ENCODE measurements around the gene SYMPK.
"Not testable (repeated sequence)": the region's sequence is repeated elsewhere in the genome, so short reads cannot be mapped to it uniquely, and the experiment has no call there.

SYMPK gene

DNA sequence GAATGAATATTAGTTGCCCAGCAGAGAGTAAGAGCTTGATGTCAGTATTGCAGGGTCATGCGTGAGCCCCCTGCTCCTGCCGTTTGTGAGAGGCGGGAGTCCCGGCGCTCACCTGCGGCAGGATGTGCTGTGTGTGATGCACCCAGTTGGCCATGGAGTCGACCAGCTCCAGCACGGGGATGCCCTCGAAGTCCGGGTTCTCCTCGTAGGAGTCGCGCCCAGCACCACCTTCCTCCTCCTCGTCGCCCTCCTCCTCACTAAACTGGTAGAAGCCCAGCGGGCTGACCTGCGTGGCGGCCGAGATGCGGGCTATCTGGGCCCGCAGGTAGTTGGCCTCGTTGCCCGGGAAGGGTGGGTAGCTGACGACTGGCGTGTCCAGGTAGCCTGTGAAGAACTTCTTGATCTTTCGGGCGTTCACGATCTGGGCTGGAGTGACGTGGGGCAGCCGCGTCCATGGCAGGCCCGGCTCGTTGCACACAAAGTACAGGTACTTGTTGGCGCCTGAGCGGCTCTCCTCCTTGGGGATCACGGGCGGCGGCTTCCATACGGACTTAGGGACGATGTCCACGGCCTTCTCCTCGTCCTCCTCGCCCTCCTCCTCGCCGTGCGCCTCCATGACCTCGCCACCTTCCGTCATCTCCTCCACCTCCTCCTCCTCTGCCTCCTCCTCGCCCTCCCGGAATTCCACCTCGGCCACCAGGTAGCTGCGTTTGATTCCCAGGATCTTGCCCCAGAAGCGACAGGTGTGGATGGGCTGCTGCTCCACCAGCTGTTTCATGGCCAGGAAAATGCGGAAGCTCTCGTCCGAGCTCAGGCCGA is 58.6 kb downstream of the SYMPK start:
- intact Hi-C loops (cut with micrococcal nuclease) = no loop called here
- no peak overlapping the region for H3K4me3 Mint-ChIP-seq
- no peaks in the 10 kb centered on the region for H3K9me3 Mint-ChIP-seq
- H3K4me1 Mint-ChIP-seq (ENCODE audit: low read depth) = peaks cover 23% of the 10 kb centered on the region
- peaks cover 86% of the 10 kb centered on the region for H3K27me3 Mint-ChIP-seq
- H3K36me3 Mint-ChIP-seq (ENCODE audit: low read depth) = no peaks in the 10 kb centered on the region
- H3K27ac Mint-ChIP-seq = no peak overlapping the region

DNA sequence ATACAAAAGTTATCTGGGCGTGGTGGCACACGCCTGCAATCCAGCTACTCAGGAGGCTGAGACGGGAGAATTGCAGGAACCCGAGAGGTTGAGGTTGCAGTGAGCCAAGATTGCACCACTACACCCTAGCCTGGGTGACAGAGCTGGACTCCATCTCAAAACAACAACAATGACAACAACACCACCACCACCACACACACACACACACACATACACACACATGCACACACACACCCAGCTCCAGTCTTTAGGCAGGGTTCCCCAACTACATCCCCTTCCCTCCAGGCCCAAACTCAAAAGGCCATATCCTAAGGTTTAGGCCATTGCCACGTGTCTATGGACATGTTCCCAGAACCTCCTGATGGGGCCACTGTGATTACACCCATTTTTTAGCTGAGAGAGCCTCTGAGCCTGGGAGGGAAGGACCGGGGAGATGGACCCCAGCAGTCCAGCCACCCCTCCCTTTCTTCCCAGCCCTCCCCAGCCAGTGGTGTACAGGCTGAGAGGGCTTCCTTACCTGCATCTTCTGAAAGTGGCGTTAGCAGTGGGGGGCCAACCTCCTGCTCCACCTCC is 61.3 kb downstream of the SYMPK start:
- no peaks in the 10 kb centered on the region for H3K36me3 Mint-ChIP-seq (ENCODE audit: low read depth)
- intact Hi-C loops (cut with micrococcal nuclease) = no loop called here
- no peaks in the 10 kb centered on the region for H3K9me3 Mint-ChIP-seq
- no peak overlapping the region for H3K27ac Mint-ChIP-seq
- H3K4me3 Mint-ChIP-seq = no peak overlapping the region
- peaks cover 25% of the 10 kb centered on the region for H3K4me1 Mint-ChIP-seq (ENCODE audit: low read depth)
- peaks cover 97% of the 10 kb centered on the region for H3K27me3 Mint-ChIP-seq

DNA sequence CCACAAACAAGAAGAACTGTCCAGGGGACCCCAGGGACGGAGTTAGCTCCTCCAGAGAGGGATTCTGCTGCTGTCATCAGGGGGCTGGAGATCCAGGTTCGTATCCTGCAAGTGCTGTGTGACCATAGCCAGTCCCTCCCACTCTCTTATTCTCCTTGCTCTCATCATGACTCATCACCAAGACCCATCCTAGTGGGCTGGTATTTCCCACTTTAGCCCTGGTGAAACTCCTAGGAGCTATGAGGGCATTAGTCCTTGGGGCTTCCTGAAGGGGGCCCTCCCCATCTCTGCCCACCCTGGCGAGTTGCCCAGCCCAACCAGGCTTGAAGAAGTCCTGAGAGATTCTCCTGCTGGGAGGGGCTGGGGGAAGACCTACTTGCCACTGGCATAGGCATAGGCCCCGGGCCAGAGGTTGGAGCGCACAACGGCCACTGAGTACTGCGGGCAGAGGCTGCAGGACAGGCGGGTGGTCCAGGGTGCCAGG is 62.8 kb downstream of the SYMPK start:
- H3K27ac Mint-ChIP-seq = no peak overlapping the region
- H3K36me3 Mint-ChIP-seq (ENCODE audit: low read depth) = no peaks in the 10 kb centered on the region
- intact Hi-C loops (cut with micrococcal nuclease) = no loop called here
- peaks cover 98% of the 10 kb centered on the region for H3K27me3 Mint-ChIP-seq
- H3K9me3 Mint-ChIP-seq = no peaks in the 10 kb centered on the region
- no peak overlapping the region for H3K4me3 Mint-ChIP-seq
- peaks cover 26% of the 10 kb centered on the region for H3K4me1 Mint-ChIP-seq (ENCODE audit: low read depth)

DNA sequence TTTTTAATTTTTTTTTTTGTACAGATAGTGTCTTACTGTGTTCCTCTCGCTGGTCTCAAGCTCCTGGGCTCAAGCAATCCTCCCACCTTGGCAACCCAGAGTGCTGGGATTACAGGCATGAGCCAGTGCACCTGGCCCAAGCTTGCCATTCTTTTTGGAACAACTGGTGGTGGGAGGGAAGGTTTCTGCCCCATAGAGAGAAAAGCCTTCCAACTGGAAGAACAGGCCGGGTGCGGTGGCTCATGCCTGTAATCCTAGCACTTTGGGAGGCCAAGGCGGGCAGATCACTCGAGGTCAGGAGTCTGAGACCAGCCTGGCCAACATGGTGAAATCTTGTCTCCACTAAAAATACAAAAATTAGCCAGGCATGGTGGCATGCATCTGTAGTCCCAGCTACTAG is 63.4 kb downstream of the SYMPK start:
- H3K4me3 Mint-ChIP-seq; H3K9me3 Mint-ChIP-seq; H3K36me3 Mint-ChIP-seq (ENCODE audit: low read depth); H3K27ac Mint-ChIP-seq: not testable (repeated sequence)
- Mint-ChIP-seq H3K27me3 (peaks cover 98% of the 10 kb centered on the region), H3K4me1 (ENCODE audit: low read depth) (peaks cover 31% of the 10 kb centered on the region)
- intact Hi-C loops (cut with micrococcal nuclease) = loop anchor here (1.0 kb wide), 1 partner anchor 29 kb away; no protein-coding TSS in a partner anchor

DNA sequence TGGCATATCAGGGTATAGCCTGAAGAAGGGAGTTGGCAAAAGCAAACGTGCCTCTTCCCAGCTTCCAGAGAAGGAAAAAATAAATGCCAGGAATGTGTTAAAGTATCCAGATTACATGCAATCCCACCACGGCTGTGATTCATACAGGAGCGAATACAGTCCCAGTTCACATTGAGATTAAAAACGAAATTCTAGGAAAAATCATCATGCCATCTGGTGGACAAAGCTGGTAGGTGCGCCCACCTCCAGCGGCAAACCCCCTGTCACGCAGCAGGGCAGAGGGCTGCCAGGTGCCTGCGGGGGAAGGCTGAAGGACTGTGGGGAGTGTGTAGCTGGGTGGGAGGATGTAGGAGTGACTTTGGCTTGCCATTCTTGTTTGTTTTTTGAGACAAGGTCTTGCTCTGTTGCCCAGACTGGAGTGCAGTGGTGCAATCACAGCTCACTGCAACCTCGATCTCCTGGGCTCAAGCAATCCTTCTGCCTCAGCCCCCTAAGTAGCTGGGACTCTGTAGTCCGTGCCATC is 63.9 kb downstream of the SYMPK start:
- intact Hi-C loops (cut with micrococcal nuclease) = loop anchor here (1.0 kb wide), 1 partner anchor 29 kb away; no protein-coding TSS in a partner anchor
- Mint-ChIP-seq H3K4me1 (ENCODE audit: low read depth) (peaks cover 35% of the 10 kb centered on the region), H3K9me3 (no peaks in the 10 kb centered on the region), H3K27ac (no peak overlapping the region), H3K36me3 (ENCODE audit: low read depth) (no peaks in the 10 kb centered on the region), H3K4me3 (no peak overlapping the region), H3K27me3 (peaks cover 94% of the 10 kb centered on the region)

DNA sequence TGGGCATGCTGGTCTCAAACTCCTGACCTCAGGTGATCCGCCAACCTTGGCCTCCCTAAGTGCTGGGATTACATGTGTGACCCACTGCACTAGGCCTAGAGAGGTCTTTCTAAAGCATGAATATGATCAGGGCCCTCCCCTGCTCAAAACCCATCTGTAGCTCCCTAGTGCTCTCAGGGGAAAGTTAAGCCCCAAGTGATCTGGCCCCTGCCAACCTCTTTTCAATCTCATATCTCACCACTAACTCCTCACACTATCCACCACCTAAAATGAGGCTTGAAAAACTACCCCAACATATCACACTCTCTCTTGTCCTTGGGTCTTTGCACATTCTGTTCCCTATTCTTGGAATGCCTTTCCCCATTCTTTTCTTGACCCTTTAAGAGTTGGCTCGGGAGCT is 68.3 kb downstream of the SYMPK start:
- intact Hi-C loops (cut with micrococcal nuclease) = no loop called here
- H3K4me3 Mint-ChIP-seq = no peak overlapping the region
- H3K36me3 Mint-ChIP-seq (ENCODE audit: low read depth) = peaks cover 20% of the 10 kb centered on the region
- H3K9me3 Mint-ChIP-seq = no peaks in the 10 kb centered on the region
- H3K4me1 Mint-ChIP-seq (ENCODE audit: low read depth) = peaks cover 60% of the 10 kb centered on the region
- peak overlapping the region; percentile 2 for H3K27ac Mint-ChIP-seq
- peaks cover 66% of the 10 kb centered on the region for H3K27me3 Mint-ChIP-seq

DNA sequence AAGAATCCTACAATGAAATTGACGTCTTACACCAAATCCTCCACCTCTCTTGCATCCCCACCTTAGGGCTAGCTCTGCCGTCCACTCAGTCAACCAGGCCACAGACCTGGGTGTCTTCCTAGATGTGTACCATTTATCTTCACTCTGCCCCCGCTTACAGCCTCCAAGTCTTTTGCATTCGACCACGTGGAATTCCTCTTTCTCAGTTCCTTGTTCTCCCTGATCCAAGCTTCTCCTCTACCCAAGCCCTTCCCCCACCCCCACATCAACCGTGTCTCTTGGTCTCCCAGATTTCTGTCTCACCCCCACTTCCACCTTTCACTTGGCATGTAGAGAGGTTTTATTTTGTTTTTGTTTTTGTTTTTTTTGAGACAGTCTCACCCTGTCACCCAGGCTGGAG is 69.1 kb downstream of the SYMPK start:
- peaks cover 66% of the 10 kb centered on the region for H3K27me3 Mint-ChIP-seq
- H3K4me1 Mint-ChIP-seq (ENCODE audit: low read depth) = peaks cover 58% of the 10 kb centered on the region
- intact Hi-C loops (cut with micrococcal nuclease) = no loop called here
- H3K4me3 Mint-ChIP-seq = peak overlapping the region; percentile 59
- no peaks in the 10 kb centered on the region for H3K9me3 Mint-ChIP-seq
- peak overlapping the region; percentile 69 for H3K27ac Mint-ChIP-seq
- peaks cover 27% of the 10 kb centered on the region for H3K36me3 Mint-ChIP-seq (ENCODE audit: low read depth)

DNA sequence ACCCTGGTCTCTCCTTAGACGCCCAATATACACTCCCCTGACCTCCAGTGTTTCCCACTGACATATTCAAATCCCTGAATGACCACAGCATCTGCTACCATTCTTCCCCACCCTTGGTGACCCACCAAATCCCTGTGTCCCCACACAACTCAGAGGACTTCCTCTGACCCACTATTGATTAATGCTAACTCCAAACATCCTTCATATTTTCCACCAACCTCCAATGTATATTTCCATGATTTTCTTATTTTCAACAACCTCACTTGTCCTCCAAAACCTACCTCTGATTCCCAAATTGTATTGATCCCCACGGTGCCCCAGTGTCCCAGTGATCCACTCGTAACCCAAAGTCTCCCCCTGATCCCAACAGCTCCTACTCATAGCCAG is 69.8 kb downstream of the SYMPK start:
- peaks cover 66% of the 10 kb centered on the region for H3K27me3 Mint-ChIP-seq
- H3K27ac Mint-ChIP-seq = peak overlapping the region; percentile 69
- H3K9me3 Mint-ChIP-seq = no peaks in the 10 kb centered on the region
- H3K4me3 Mint-ChIP-seq = peak overlapping the region; percentile 58
- peaks cover 63% of the 10 kb centered on the region for H3K4me1 Mint-ChIP-seq (ENCODE audit: low read depth)
- peaks cover 34% of the 10 kb centered on the region for H3K36me3 Mint-ChIP-seq (ENCODE audit: low read depth)
- intact Hi-C loops (cut with micrococcal nuclease) = no loop called here

DNA sequence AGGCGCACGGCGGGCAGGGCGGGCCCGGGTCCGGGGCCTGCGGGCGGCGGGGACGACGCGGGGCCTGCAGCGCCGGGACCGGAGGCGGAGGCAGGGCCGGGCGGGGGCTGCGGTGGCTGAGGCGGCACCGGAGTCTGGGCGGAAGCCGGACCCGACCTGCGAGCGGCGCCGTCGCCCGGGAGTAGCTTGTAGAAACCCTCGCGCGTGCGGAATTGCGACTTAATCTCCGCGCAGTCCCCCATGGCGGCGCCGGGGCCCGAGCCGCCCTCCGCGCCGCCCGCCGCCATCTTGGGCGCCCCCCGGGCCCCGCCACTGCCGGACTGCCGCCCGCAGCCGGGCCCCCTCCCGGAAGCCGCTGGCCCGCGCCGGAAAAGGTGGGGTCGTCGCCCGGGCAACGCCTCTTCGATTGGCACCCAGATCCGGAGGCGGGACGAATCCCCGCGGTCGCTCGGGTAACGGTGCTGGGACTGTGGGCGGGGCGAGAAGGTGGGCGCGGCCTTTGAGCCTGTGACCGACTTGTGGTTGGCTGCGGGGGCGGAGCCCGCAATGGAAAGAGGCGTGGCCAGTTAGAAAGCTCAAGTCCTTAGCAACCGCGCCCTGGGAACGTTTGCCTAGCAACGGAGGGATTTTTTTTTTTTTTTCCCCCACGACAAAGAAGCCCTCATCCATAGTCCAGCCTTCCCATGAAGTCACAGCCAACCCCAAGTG is 70.3 kb downstream of the SYMPK start, which contains the start of gene DMWD:
DMWD (minus strand) TSS at position 376 of the 708 bp plus-strand sequence; CDS start at position 287, 89 bp downstream.
- intact Hi-C loops (cut with micrococcal nuclease) = no loop called here
- Mint-ChIP-seq H3K9me3 (no peaks in the 10 kb centered on the region), H3K4me1 (ENCODE audit: low read depth) (peaks cover 68% of the 10 kb centered on the region), H3K27ac (peak within 1 kb of the TSS; percentile 69), H3K36me3 (ENCODE audit: low read depth) (peaks cover 40% of the 10 kb centered on the region), H3K4me3 (peak within 1 kb of the TSS; percentile 85), H3K27me3 (peaks cover 66% of the 10 kb centered on the region)

DNA sequence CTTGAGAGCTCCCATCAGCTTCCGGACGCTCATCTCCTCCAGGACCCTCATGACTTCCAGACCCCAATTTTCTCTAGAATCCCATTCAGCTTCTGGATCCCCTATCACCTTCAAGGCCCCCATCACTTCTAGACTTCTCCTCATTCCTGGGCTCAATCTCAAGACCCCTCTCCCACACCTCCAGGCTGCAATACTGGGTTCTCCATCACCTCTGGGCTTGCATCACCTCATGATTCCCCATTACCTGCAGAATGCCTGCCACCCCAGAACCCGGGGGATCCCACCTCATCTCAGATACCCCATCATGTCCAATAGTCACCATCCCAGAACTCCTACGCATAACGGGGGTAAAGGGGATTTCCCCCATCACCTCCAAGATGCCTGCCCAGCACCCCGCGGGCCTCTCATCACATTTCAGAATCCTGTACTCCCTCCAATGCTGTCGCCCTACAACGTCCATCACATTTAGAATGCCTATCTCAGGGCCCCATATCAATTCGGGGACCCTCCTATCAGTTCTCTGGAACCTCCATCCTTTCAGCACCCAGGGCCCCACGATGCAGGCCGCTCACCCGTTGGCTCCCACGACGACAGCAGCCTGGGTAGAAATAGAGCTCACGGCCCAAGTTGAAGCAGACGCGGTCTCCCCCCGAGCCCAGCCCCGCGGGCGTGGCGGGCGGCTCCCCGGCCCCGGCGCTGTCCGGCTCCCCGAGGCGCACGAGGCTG is 71.0 kb downstream of the SYMPK start:
- Mint-ChIP-seq H3K36me3 (ENCODE audit: low read depth) (peaks cover 47% of the 10 kb centered on the region), H3K9me3 (no peaks in the 10 kb centered on the region), H3K4me1 (ENCODE audit: low read depth) (peaks cover 69% of the 10 kb centered on the region), H3K4me3 (peak overlapping the region; percentile 85), H3K27me3 (peaks cover 68% of the 10 kb centered on the region), H3K27ac (peak overlapping the region; percentile 49)
- intact Hi-C loops (cut with micrococcal nuclease) = no loop called here

DNA sequence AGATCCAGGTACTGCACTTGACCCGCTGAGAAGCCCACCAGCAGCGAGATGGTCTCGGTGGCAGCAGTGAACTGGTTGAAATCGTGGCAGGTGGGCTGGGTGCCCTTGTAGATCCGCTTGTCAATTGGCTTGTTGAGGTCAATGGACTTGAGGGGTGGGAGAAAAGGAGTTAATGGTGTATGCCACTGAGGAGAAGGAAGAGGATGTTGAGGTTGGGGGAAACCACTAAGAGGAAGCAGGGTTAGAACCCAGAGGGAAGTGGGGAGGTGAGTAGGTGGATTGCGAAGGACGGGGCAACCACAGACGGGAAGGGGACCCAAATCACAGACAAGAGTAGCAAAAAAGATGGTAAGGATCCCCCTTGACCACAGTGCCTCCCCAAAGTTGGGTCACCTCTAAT is 72.0 kb downstream of the SYMPK start:
- peaks cover 68% of the 10 kb centered on the region for H3K4me1 Mint-ChIP-seq (ENCODE audit: low read depth)
- H3K9me3 Mint-ChIP-seq = no peaks in the 10 kb centered on the region
- peaks cover 68% of the 10 kb centered on the region for H3K27me3 Mint-ChIP-seq
- peaks cover 57% of the 10 kb centered on the region for H3K36me3 Mint-ChIP-seq (ENCODE audit: low read depth)
- H3K4me3 Mint-ChIP-seq = peak overlapping the region; percentile 85
- intact Hi-C loops (cut with micrococcal nuclease) = no loop called here
- H3K27ac Mint-ChIP-seq = peak overlapping the region; percentile 49

DNA sequence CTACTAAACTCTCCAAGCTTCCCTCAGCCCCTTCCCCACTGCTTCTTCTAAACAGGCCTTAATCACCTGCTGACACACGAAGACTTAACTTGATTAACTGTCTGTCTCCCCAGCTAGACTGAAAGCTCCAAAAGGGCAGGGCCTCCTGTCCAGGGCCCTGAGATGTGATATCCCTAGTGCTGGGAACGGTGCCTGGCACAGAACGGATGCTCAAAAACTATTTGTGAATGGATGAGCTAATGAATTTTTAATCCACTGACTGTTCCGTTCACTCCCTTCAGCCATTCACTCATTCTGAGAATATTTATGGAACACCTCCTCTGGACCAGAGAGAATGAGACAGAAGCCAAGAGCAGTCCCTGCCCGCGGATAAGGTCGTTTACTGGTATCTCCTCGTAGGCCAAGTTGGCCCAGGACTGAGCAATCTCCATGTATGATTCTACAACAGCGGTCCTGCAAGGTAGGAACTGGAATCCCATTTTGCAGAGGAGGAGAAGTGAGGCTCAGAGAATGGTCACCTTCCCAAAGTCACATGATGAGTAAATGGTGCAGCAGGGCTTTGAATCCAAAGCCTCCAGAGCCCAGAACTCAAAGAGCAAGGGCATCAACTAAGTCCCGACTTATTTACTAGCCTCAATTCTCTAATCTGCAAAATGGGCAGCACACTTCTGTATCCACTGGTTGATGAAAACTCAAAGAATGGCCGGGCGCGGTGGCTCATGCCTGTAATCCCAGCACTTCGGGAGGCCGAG is 73.7 kb downstream of the SYMPK start:
- Mint-ChIP-seq H3K9me3 (no peaks in the 10 kb centered on the region), H3K27ac (no peak overlapping the region), H3K4me1 (ENCODE audit: low read depth) (peaks cover 57% of the 10 kb centered on the region), H3K4me3 (no peak overlapping the region), H3K36me3 (ENCODE audit: low read depth) (peaks cover 74% of the 10 kb centered on the region), H3K27me3 (peaks cover 71% of the 10 kb centered on the region)
- intact Hi-C loops (cut with micrococcal nuclease) = no loop called here

DNA sequence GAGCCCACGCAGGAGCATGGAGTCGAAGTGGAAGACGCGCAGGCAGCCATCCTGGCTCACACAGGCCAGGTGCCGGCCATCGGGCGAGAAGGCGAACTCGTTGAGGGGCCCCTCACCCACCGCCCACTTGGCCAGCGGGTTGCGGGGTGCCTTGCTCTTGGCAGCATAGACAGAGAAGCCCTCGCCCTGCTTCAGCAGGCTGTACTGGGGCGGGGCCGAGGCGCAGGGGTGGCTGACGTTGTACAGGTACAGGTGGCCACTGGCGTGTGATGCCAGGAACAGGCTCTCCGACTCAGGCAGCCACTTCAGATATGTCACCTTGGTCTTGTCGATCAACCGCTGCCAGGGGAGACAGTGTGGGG is 76.4 kb downstream of the SYMPK start:
- peaks cover 83% of the 10 kb centered on the region for H3K36me3 Mint-ChIP-seq (ENCODE audit: low read depth)
- H3K27me3 Mint-ChIP-seq = peaks cover 86% of the 10 kb centered on the region
- H3K27ac Mint-ChIP-seq = no peak overlapping the region
- no peaks in the 10 kb centered on the region for H3K9me3 Mint-ChIP-seq
- H3K4me3 Mint-ChIP-seq = no peak overlapping the region
- intact Hi-C loops (cut with micrococcal nuclease) = no loop called here
- peaks cover 47% of the 10 kb centered on the region for H3K4me1 Mint-ChIP-seq (ENCODE audit: low read depth)
